Endothelial cell of umbilical vein (primary cell): ENCODE results near the gene KCNE1. TPM values are rescaled to one million over a fixed set of nuclear protein-coding genes. Genes with fewer than 3 reads are reported as not detected.

ENCODE experiments used
- BruUV-seq: library from RNA; stranded (reverse); fragments of 400-500 nt; replicated peaks from 2 replicates; lab custom pipeline; 2021; lab: Mats Ljungman, UMichigan
- CTCF ChIA-PET: fragments of 300-600, 350-600 bp; sonication (Branson Sonifier 250); formaldehyde crosslinking; loops from one replicate; lab custom pipeline; 2021; ENCODE audit warnings: antibody characterized with exemption, inconsistent platforms; lab: Charles Lee
- POLR2A ChIA-PET: fragments of 300-600, 350-600 bp; sonication (Branson Sonifier 250); formaldehyde crosslinking; loops from one replicate; lab custom pipeline; 2021; ENCODE audit warnings: antibody characterized with exemption, inconsistent platforms; lab: Charles Lee
- DNase-seq: peaks from one replicate; pipeline ENCODE4 v3.0.0-alpha.2; 2011; ENCODE audit warnings: low read depth, low spot score
- FAIRE-seq: peaks from 2 replicates; lab custom pipeline; 2011; peaks lifted over from hg19 to GRCh38; lab: Jason Lieb, UNC
- H2AFZ ChIP-seq: 2 replicates; pipeline ENCODE4 v1.6.0; 2012; ENCODE audit warnings: low read depth, low read length, control low read depth, inconsistent platforms
- H3K27ac ChIP-seq: 2 replicates; pipeline ENCODE4 v1.5.1; 2011; ENCODE audit warnings: low read depth, mild to moderate bottlenecking, control low read depth, low read length, moderate library complexity; ENCODE audit not compliant: insufficient read depth
- H3K27me3 ChIP-seq, 2 experiments: 2 replicates each; pipeline versions ENCODE4 v1.6.0 to v1.6.1; 2011; ENCODE audit warnings: low read length in 2 of 2, mixed read lengths in 1 of 2; ENCODE audit not compliant: control insufficient read depth in 2 of 2, insufficient read depth in 2 of 2
- H3K36me3 ChIP-seq, 2 experiments: 2 replicates in 1 of 2; 3 replicates in 1 of 2; pipeline ENCODE4 v1.5.1; 2011; ENCODE audit warnings: low read length in 2 of 2, mild to moderate bottlenecking in 1 of 2, moderate library complexity in 1 of 2; ENCODE audit not compliant: control insufficient read depth in 2 of 2, insufficient read depth in 2 of 2; ENCODE audit errors: extremely low read depth in 1 of 2
- H3K4me1 ChIP-seq: 3 replicates; pipeline ENCODE4 v1.5.1; 2011; ENCODE audit warnings: mild to moderate bottlenecking, low read length; ENCODE audit not compliant: control insufficient read depth, insufficient read depth; ENCODE audit errors: extremely low read depth
- H3K4me2 ChIP-seq: 2 replicates; pipeline ENCODE4 v1.6.1; 2011; ENCODE audit warnings: low read length, control low read depth, mixed read lengths; ENCODE audit not compliant: insufficient read depth
- H3K4me3 ChIP-seq, 3 experiments: fragments of 200-600 bp in 1 of 3; sonication (generic), shearing (Covaris generic) in 1 of 3; replicated peaks in 1 of 3; 2 replicates each; pipeline ENCODE4 v1.5.1; 2011 to 2016; ENCODE audit warnings: control low read depth in 3 of 3, low read length in 3 of 3, mild to moderate bottlenecking in 2 of 3, inconsistent platforms in 1 of 3, low read depth in 1 of 3, moderate library complexity in 1 of 3; ENCODE audit not compliant: insufficient read depth in 1 of 3
- H3K79me2 ChIP-seq: 2 replicates; pipeline ENCODE4 v1.6.0; 2012; ENCODE audit warnings: low read length, inconsistent platforms; ENCODE audit not compliant: control insufficient read depth, insufficient read depth
- H3K9ac ChIP-seq: replicated peaks from 2 replicates; pipeline ENCODE3; 2011; ENCODE audit warnings: low read length, control low read depth; ENCODE audit not compliant: insufficient read depth; ENCODE audit errors: extremely low read depth
- H3K9me1 ChIP-seq: replicated peaks from 3 replicates; pipeline ENCODE4 v1.6.0; 2011; ENCODE audit warnings: mild to moderate bottlenecking, low read length; ENCODE audit not compliant: control insufficient read depth, insufficient read depth; ENCODE audit errors: extremely low read depth
- H3K9me3 ChIP-seq: replicated peaks from 2 replicates; pipeline ENCODE4 v1.5.1; 2012; ENCODE audit warnings: low read length, inconsistent platforms; ENCODE audit not compliant: control insufficient read depth, insufficient read depth
- H4K20me1 ChIP-seq: replicated peaks from 2 replicates; pipeline ENCODE3; 2011; ENCODE audit warnings: mild to moderate bottlenecking, low read length; ENCODE audit not compliant: control insufficient read depth, insufficient read depth; ENCODE audit errors: extremely low read depth
- EZH2 ChIP-seq: IDR thresholded peaks from 2 replicates; pipeline ENCODE4 v1.6.1; 2012; ENCODE audit warnings: borderline replicate concordance, low read depth, mild to moderate bottlenecking, moderate library complexity, low read length, inconsistent platforms; ENCODE audit not compliant: severe bottlenecking
- FOS ChIP-seq: IDR thresholded peaks from 2 replicates; pipeline ENCODE4 v1.6.1; 2011; ENCODE audit warnings: mild to moderate bottlenecking, low read length, moderate library complexity, borderline replicate concordance; ENCODE audit not compliant: insufficient read depth
- GATA2 ChIP-seq: IDR thresholded peaks from 2 replicates; pipeline ENCODE4 v1.7.0; 2011; ENCODE audit warnings: low read depth, mild to moderate bottlenecking, moderate library complexity, mixed read lengths, low read length; ENCODE audit not compliant: insufficient read length, insufficient read depth
- JUN ChIP-seq: IDR thresholded peaks from 2 replicates; pipeline ENCODE4 v1.6.1; 2011; ENCODE audit warnings: borderline replicate concordance, low read depth; ENCODE audit not compliant: insufficient read length, insufficient read depth
- MYC ChIP-seq: IDR thresholded peaks from one replicate; pipeline ENCODE4 v1.6.1; 2011; ENCODE audit warnings: mild to moderate bottlenecking, low read depth, low read length
- POLR2A ChIP-seq: IDR thresholded peaks from 2 replicates; pipeline ENCODE4 v1.6.1; 2012; ENCODE audit warnings: low read depth, mild to moderate bottlenecking, control low read depth, low read length
- POLR2AphosphoS5 ChIP-seq: IDR thresholded peaks from 2 replicates; pipeline ENCODE4 v1.6.1; 2012; ENCODE audit warnings: low read depth, mild to moderate bottlenecking, control low read depth, low read length, moderate library complexity; ENCODE audit not compliant: insufficient read depth
- dilution Hi-C: fragments of 300-500 bp; cut with MboI; formaldehyde crosslinking; loops from one replicate; pipeline ENCODE4 v1.15.0; 2019; ENCODE audit warnings: low sequenced_read_pairs; ENCODE audit not compliant: extremely low pct_ligation_motif_present
- intact Hi-C: fragments of 100-400 bp; cut with micrococcal nuclease; formaldehyde crosslinking; loops from one replicate; pipeline ENCODE4 v1.10.0; 2022
- polyA plus RNA-seq, 4 experiments: library from polyadenylated mRNA; depleted of rRNA in 3 of 4; stranded (reverse) in 3 of 4; unstranded in 1 of 4; fragments of >200 nt; gene quantifications; 2 replicates each; pipeline versions ENCODE4 v1.2.1 to v1.2.3, GENCODE V29; 2011 to 2012; ENCODE audit warnings: missing spikeins in 1 of 4
- total RNA-seq: library from RNA; stranded (reverse); gene quantifications from 2 replicates; pipeline ENCODE4 v1.2.3, GENCODE V29; 2021
- TF ChIP-seq, protein P1 (sequence below), 2 donors: IDR thresholded peaks; 1 replicate in 1 of 2; 2 replicates in 1 of 2; pipeline ENCODE4 v1.5.1; 2011; ENCODE audit warnings: low read length in 2 of 2, mild to moderate bottlenecking in 2 of 2, moderate library complexity in 2 of 2, control low read depth in 1 of 2, inconsistent platforms in 1 of 2, low read depth in 1 of 2; ENCODE audit not compliant: insufficient read depth in 1 of 2; ENCODE audit errors: extremely low read depth in 1 of 2
- TF ChIP-seq, protein P2 (sequence below): IDR thresholded peaks from 2 replicates; pipeline ENCODE4 v1.6.1; 2011; ENCODE audit not compliant: insufficient read depth, insufficient read length

KCNE1 gene
- total and polyA plus RNA-seq, 2 donors (not counting 3 experiments of a cell fraction or from before 2014, with no cell fraction given): 0.10 to 0.38 TPM

- dilution Hi-C loops: no loop called here
- peaks cover 23% of the 10 kb centered on the region for H3K4me1 ChIP-seq
Measured at GRCh38 chr21:34524646-34525601, 12.9 kb upstream of the KCNE1 start.

More at GRCh38 chr21:34524646-34525601, 12.9 kb upstream of the KCNE1 start:
- intact Hi-C loops: loop anchor here (1.0 to 5.0 kb wide), 3 partner anchors 15 to 763 kb away; no protein-coding TSS in a partner anchor
- Histone ChIP-seq H3K79me2 (peaks cover 13% of the 10 kb centered on the region), H3K4me2 (peak overlapping the region; percentile 99), H3K9me3 (no peaks in the 10 kb centered on the region), H3K9ac (peak overlapping the region; percentile 100), H3K27me3 (no peaks in the 10 kb centered on the region), H4K20me1 (no peaks in the 10 kb centered on the region), H2AFZ (peak overlapping the region; percentile 41), H3K9me1 (no peaks in the 10 kb centered on the region), H3K36me3 (peaks cover 5 to 11% of the 10 kb centered on the region in 2 experiments), H3K4me3 (peak overlapping the region in 2 of 3 experiments; percentile 5 to 93), H3K27ac (peak overlapping the region; percentile 98)
- CTCF ChIA-PET: interaction anchor here (1.0 to 6.0 kb wide), 8 partner anchors 10 to 79 kb away, joined by 3 to 77 read pairs (median 22); partner anchors contain the start of gene KCNE1
- TF ChIP-seq JUN (peak; percentile 63), GATA2 (no peak), EZH2 (no peak), POLR2A (no peak), POLR2AphosphoS5 (no peak), FOS (no peak), MYC (no peak)
- TF ChIP-seq, protein P1, sequence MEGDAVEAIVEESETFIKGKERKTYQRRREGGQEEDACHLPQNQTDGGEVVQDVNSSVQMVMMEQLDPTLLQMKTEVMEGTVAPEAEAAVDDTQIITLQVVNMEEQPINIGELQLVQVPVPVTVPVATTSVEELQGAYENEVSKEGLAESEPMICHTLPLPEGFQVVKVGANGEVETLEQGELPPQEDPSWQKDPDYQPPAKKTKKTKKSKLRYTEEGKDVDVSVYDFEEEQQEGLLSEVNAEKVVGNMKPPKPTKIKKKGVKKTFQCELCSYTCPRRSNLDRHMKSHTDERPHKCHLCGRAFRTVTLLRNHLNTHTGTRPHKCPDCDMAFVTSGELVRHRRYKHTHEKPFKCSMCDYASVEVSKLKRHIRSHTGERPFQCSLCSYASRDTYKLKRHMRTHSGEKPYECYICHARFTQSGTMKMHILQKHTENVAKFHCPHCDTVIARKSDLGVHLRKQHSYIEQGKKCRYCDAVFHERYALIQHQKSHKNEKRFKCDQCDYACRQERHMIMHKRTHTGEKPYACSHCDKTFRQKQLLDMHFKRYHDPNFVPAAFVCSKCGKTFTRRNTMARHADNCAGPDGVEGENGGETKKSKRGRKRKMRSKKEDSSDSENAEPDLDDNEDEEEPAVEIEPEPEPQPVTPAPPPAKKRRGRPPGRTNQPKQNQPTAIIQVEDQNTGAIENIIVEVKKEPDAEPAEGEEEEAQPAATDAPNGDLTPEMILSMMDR (IDR thresholded peaks at IDR 0.05; ENCODE audit: extremely low read depth in 1 of 2, insufficient read depth in 1 of 2, low read depth in 1 of 2, low read length in 2 of 2): no peak
- TF ChIP-seq, protein P2, sequence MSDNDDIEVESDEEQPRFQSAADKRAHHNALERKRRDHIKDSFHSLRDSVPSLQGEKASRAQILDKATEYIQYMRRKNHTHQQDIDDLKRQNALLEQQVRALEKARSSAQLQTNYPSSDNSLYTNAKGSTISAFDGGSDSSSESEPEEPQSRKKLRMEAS: peak; percentile 29
- no TSS peak for BruUV-seq
- POLR2A ChIA-PET: interaction anchor here (1.2 kb wide), 1 partner anchor 19 kb away, joined by 3 read pairs; no protein-coding TSS in a partner anchor
- FAIRE-seq (peak; percentile 76), DNase-seq (peak; percentile 58)
